ENCODE data around the gene LAMTOR4. TPM values are rescaled to one million over a fixed set of nuclear protein-coding genes. Genes with fewer than 3 reads are reported as not detected.

Gene LAMTOR4
- total and polyA plus RNA-seq, 2 of the 13 experiments (the other 11 are each of a cell fraction or from before 2014, with no cell fraction given): 115 to 118 TPM

DNA sequence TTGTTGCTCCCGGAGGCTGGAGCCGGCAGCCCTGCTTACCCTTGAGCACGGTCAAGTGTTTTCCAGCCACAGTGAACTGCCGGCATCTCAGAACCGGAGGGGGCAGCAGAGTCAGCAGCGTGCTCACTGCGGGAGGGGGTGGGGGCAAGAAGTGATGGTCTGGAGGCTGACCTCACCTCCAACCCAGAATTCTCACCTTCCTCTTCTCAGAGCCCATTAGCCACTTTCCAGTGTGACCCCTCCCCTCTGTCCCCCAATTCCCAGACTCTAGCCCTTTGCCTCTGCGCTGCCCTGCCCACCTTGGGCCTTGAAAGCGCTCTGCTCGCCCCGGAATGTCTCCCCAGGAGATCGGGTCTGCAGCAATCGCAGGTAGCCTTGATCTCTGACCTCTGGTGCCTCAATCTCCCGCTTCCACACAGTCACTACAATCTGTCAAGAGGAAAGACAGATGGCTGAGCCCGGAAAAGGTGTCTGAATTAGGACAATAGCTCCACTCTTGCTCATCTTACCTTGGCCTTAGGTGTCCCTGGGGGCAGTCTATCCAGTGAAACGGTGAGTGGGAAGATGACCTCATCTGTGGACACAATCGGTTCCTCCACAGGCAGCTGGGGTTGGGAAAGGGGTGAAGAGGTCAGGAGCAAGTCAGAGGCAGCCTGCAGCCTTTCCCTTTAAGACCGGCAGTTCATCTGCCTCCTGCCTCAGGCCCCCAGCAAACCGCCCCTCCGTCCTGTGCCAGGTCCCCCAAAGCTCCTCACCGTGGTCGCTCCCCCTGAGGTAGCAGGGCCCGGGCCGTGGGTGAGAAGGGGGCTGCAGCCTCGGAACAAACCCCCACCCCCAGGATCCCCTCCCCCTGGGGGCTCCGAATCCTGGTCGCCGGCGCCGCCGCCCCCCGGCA, 8.9 kb downstream of the LAMTOR4 start (continued):
- TF ChIP-seq, protein P1, sequence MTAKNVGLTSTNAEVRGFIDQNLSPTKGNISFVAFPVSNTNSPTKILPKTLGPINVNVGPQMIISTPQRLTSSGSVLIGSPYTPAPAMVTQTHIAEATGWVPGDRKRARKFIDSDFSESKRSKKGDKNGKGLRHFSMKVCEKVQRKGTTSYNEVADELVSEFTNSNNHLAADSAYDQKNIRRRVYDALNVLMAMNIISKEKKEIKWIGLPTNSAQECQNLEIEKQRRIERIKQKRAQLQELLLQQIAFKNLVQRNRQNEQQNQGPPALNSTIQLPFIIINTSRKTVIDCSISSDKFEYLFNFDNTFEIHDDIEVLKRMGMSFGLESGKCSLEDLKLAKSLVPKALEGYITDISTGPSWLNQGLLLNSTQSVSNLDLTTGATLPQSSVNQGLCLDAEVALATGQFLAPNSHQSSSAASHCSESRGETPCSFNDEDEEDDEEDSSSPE (CRISPR knock-in tag; IDR thresholded peaks at IDR 0.05): 0 out of 2 replicates have a peak, but pooled peaks have one; percentile 13
- TF ChIP-seq, protein P2, sequence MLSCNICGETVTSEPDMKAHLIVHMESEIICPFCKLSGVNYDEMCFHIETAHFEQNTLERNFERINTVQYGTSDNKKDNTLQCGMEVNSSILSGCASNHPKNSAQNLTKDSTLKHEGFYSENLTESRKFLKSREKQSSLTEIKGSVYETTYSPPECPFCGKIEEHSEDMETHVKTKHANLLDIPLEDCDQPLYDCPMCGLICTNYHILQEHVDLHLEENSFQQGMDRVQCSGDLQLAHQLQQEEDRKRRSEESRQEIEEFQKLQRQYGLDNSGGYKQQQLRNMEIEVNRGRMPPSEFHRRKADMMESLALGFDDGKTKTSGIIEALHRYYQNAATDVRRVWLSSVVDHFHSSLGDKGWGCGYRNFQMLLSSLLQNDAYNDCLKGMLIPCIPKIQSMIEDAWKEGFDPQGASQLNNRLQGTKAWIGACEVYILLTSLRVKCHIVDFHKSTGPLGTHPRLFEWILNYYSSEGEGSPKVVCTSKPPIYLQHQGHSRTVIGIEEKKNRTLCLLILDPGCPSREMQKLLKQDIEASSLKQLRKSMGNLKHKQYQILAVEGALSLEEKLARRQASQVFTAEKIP (CRISPR knock-in tag; IDR thresholded peaks at IDR 0.05; ENCODE audit: borderline replicate concordance): no peak
- TF ChIP-seq MIER3 (CRISPR knock-in tag; IDR thresholded peaks at IDR 0.05; ENCODE audit: borderline replicate concordance): peak; percentile 55; the same call in 1 of the 2 replicates
- TF ChIP-seq, protein P3, sequence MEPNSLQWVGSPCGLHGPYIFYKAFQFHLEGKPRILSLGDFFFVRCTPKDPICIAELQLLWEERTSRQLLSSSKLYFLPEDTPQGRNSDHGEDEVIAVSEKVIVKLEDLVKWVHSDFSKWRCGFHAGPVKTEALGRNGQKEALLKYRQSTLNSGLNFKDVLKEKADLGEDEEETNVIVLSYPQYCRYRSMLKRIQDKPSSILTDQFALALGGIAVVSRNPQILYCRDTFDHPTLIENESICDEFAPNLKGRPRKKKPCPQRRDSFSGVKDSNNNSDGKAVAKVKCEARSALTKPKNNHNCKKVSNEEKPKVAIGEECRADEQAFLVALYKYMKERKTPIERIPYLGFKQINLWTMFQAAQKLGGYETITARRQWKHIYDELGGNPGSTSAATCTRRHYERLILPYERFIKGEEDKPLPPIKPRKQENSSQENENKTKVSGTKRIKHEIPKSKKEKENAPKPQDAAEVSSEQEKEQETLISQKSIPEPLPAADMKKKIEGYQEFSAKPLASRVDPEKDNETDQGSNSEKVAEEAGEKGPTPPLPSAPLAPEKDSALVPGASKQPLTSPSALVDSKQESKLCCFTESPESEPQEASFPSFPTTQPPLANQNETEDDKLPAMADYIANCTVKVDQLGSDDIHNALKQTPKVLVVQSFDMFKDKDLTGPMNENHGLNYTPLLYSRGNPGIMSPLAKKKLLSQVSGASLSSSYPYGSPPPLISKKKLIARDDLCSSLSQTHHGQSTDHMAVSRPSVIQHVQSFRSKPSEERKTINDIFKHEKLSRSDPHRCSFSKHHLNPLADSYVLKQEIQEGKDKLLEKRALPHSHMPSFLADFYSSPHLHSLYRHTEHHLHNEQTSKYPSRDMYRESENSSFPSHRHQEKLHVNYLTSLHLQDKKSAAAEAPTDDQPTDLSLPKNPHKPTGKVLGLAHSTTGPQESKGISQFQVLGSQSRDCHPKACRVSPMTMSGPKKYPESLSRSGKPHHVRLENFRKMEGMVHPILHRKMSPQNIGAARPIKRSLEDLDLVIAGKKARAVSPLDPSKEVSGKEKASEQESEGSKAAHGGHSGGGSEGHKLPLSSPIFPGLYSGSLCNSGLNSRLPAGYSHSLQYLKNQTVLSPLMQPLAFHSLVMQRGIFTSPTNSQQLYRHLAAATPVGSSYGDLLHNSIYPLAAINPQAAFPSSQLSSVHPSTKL (CRISPR knock-in tag; IDR thresholded peaks at IDR 0.05): 0 out of 2 replicates have a peak, but pooled peaks have one; percentile 28
- peak; percentile 52; the same call in 1 of the 2 replicates for TF ChIP-seq SP5 (CRISPR knock-in tag; IDR thresholded peaks at IDR 0.05; ENCODE audit: borderline replicate concordance, low read depth)
- TF ChIP-seq ETV5 (CRISPR knock-in tag; IDR thresholded peaks at IDR 0.05; ENCODE audit: borderline replicate concordance): peak; percentile 50
- TF ChIP-seq KDM2A (CRISPR knock-in tag; IDR thresholded peaks at IDR 0.05; ENCODE audit: borderline replicate concordance, low read depth): peak; percentile 53
- TF ChIP-seq ZNF232 (CRISPR knock-in tag; IDR thresholded peaks at IDR 0.05; ENCODE audit: borderline replicate concordance): no peak
- no peak for TF ChIP-seq ZNF484 (CRISPR knock-in tag; IDR thresholded peaks at IDR 0.05; ENCODE audit: borderline replicate concordance, low read depth)
- TF ChIP-seq PLRG1 (conservative IDR thresholded peaks at IDR 0.05): no peak
- no peak for TF ChIP-seq NKX3-1 (CRISPR knock-in tag; IDR thresholded peaks at IDR 0.05)
- TF ChIP-seq SP2 (CRISPR knock-in tag; IDR thresholded peaks at IDR 0.05): no peak
- peak; percentile 43; the same call in 1 of the 2 replicates for TF ChIP-seq KDM6A (CRISPR knock-in tag; IDR thresholded peaks at IDR 0.05; ENCODE audit: low read depth)
- no peak for TF ChIP-seq ZNF124 (CRISPR knock-in tag; IDR thresholded peaks at IDR 0.05)
- no peak for TF ChIP-seq ZNF282 (IDR thresholded peaks at IDR 0.05; ENCODE audit: partially characterized antibody)
- TF ChIP-seq HDAC2 (CRISPR knock-in tag; IDR thresholded peaks at IDR 0.05): peak; percentile 43; the same call in 1 of the 2 replicates
